Thymus (tissue), 11 donors: ENCODE data around the gene TMEM42. TPM values are rescaled to one million over a fixed set of nuclear protein-coding genes. Genes with fewer than 3 reads are reported as not detected.

Experiments used
- DNase-seq, 9 donors: peaks; one replicate each; pipeline ENCODE4 v3.0.0-alpha.2; 2013; ENCODE audit warnings: low spot score in 9 of 9, low read depth in 6 of 9, missing footprints in 1 of 9
- H3K27ac ChIP-seq, 2 donors: one replicate each; pipeline ENCODE4 v1.5.1; 2013; ENCODE audit warnings: control low read depth in 1 of 2, low read depth in 1 of 2, low read length in 1 of 2, mild to moderate bottlenecking in 1 of 2, moderate library complexity in 1 of 2
- H3K27me3 ChIP-seq, 2 donors: one replicate each; pipeline ENCODE4 v1.5.1; 2013; ENCODE audit warnings: low read length in 1 of 2; ENCODE audit not compliant: control insufficient read depth in 2 of 2, insufficient read depth in 1 of 2
- H3K36me3 ChIP-seq, 2 donors: one replicate each; pipeline ENCODE4 v1.5.1; 2013; ENCODE audit warnings: low read length in 1 of 2, mild to moderate bottlenecking in 1 of 2, moderate library complexity in 1 of 2; ENCODE audit not compliant: control insufficient read depth in 2 of 2, insufficient read depth in 2 of 2
- H3K4me1 ChIP-seq, 2 donors: one replicate each; pipeline ENCODE4 v1.5.1; 2013; ENCODE audit warnings: low read length in 2 of 2; ENCODE audit not compliant: control insufficient read depth in 2 of 2, insufficient read depth in 2 of 2
- H3K4me3 ChIP-seq, 2 donors: one replicate each; pipeline ENCODE4 v1.5.1; 2013; ENCODE audit warnings: low read length in 2 of 2, control low read depth in 1 of 2, mild to moderate bottlenecking in 1 of 2
- H3K9me3 ChIP-seq, 2 donors: one replicate each; pipeline ENCODE4 v1.5.1; 2013; ENCODE audit warnings: low read length in 1 of 2, mild to moderate bottlenecking in 1 of 2; ENCODE audit not compliant: control insufficient read depth in 2 of 2, insufficient read depth in 1 of 2
- WGBS: extraction: QIAGEN DNeasy Blood & Tissue Kit; methylation state at CpG from one replicate; pipeline ENCODE4 v1.1.7; 2013; 5-methylcytosine and 5-hydroxymethylcytosine counted together
- polyA plus RNA-seq: library from polyadenylated mRNA; stranded (reverse); fragments of 200-250 nt; gene quantifications from one replicate; pipeline ENCODE4 v1.2.3, GENCODE V29; 2013
- total RNA-seq: library from RNA; stranded (reverse); fragments of 120-200 nt; gene quantifications from one replicate; pipeline ENCODE4 v1.2.4, GENCODE V29; 2013
- donor health status: healthy.

Gene TMEM42
- total and polyA plus RNA-seq, 2 donors, result 23.6 to 49.0 TPM

DNA sequence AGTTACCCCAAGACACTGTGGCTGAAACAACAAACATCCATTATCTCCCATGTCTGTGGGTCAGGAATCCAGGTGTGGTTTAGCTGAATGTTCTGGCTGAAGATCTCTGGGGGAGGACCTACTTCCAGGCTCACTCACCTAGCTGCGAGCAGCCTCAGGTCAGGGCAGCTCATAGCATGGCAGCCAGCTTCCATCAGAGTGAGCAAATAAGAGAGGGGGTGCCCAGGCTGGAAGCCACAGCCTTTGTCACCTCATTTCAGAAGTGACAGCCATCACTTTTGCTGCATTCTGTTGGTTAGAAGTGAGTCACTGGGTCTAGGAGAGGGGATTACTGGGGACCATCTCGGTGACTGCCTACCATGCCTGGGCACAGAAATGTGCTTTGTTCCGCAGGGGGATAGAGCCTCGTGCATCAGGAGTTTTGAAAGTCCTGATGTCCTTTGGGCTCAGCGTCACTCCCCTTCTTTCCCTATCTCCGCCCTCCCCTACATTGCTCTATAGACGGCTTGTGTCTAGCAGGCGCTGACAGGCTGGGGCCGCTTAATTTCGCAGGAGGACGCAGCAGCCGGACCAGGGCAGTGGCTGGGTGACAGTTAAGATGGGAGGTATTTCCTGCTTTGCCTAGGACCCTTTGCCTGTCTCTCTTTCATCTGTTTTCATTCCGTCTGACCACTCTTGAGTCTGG, 38.1 kb downstream of the TMEM42 start:
- H3K4me1 ChIP-seq, result no peaks in the 10 kb centered on the region
- no peaks in the 10 kb centered on the region for H3K36me3 ChIP-seq
- WGBS, result 88% methylated on average over 13 of the region's 13 CpGs
- no peaks in the 10 kb centered on the region for H3K9me3 ChIP-seq
- DNase-seq, result no peak
- no peak overlapping the region for H3K27ac ChIP-seq
- H3K4me3 ChIP-seq, result no peak overlapping the region
- H3K27me3 ChIP-seq, result peaks cover 0 to 3% of the 10 kb centered on the region in 2 donors

DNA sequence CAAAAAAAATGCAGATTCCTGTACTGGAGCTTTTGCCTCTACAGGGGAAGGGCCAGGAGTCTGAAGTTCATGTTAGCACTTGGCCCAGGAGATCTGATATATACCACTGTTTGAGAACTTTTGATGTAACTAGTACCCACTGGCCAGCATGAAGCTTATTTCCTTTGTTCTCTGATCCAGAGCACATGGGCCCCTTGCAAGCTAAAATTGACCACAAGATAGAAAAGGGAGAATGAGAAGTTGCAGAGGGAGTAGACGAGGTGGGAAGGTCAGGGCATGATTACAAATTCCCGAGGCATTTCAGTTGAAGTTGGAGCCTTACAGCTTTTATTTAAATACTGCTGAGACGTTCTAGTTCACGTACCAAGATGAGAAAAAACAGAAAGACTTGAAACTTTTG, 40.9 kb downstream of the TMEM42 start:
- Histone ChIP-seq H3K36me3 (no peaks in the 10 kb centered on the region), H3K27me3 (peaks cover 0 to 3% of the 10 kb centered on the region in 2 donors), H3K9me3 (no peaks in the 10 kb centered on the region), H3K27ac (no peak overlapping the region), H3K4me1 (no peaks in the 10 kb centered on the region), H3K4me3 (no peak overlapping the region)
- WGBS, result 88% methylated on average over 4 of the region's 4 CpGs
- no peak for DNase-seq

DNA sequence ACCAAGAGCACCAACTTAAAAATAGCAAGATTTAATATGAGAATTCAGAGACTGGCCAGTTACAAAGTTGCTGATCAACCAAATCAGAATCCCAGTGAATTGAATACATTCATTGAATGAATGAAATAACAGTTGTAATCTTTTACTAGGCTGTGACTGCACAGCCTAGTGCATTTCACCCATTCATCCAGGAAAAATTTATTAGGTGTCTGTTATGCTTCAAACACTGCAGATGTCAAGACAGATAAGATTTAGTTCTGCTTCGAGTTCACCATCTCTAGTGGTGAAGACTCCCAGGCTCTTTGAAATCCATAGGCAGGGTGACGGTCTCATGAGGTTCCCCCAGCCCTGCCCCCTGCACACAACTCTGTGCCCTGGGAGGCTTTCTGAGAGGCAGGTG, 41.6 kb downstream of the TMEM42 start:
- no peak for DNase-seq
- no peaks in the 10 kb centered on the region for H3K4me1 ChIP-seq
- H3K4me3 ChIP-seq, result no peak overlapping the region
- no peak overlapping the region for H3K27ac ChIP-seq
- H3K9me3 ChIP-seq, result no peaks in the 10 kb centered on the region
- peaks cover 0 to 3% of the 10 kb centered on the region in 2 donors for H3K27me3 ChIP-seq
- 26% methylated on average over 2 of the region's 2 CpGs for WGBS
- no peaks in the 10 kb centered on the region for H3K36me3 ChIP-seq

DNA sequence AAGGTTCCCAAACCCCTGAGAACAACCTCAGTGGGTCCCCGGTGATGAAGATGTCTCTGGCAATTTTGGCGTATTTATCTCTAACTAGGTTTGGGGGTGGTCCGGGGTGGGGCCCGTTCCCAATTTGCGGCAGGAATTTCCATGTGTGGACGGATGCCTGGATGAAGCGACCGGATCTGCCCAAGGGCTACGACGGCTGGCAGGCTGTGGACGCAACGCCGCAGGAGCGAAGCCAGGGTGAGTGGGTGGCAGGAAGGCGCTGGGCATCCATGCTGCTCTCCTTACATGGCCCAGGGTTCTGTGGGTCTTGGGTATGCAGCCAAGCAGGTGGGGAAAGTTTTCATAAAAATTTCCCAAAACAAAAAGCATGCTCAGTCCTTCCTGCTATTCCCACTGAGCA, 42.0 kb downstream of the TMEM42 start:
- DNase-seq, result no peak
- H3K27me3 ChIP-seq, result peaks cover 0 to 3% of the 10 kb centered on the region in 2 donors
- no peak overlapping the region for H3K4me3 ChIP-seq
- H3K27ac ChIP-seq, result no peak overlapping the region
- no peaks in the 10 kb centered on the region for H3K4me1 ChIP-seq
- WGBS, result 98% methylated on average over 15 of the region's 15 CpGs
- no peaks in the 10 kb centered on the region for H3K36me3 ChIP-seq
- H3K9me3 ChIP-seq, result no peaks in the 10 kb centered on the region

DNA sequence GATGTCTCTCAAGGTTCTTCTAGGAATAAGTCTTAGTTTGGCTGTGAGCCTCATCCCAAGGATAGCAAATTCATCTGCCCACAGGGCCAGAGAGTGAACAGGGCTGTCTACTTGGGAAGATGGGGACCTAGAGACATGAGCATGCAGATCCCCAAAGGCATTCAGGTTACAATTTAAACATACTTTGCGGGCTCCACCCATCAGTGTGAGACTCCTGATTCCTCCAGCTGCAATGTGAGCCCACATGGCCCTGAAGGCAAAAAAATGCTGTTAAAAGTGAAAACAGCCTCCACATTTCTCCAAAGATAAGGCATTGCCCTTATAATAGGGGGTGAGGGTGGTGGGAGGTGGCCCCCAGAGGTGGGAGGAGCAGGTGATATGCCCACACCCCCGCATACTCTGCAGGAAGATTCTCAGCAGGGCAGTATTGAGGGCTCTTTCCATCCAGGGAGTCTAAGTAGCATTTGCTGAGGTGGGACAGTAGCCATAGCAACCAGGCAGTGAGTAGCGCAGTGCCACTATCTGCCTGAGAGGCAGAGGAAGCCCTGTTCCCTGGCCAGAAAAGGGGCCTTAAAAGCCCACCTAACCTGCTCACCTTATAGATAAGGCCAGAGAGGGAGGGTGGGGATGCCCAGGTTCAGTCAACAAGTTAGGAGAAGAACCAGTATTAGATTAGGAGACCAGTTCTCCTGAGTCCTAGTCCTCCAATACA, 43.9 kb downstream of the TMEM42 start:
- Histone ChIP-seq H3K9me3 (no peaks in the 10 kb centered on the region), H3K4me1 (no peaks in the 10 kb centered on the region), H3K4me3 (no peak overlapping the region), H3K27ac (no peak overlapping the region), H3K36me3 (no peaks in the 10 kb centered on the region), H3K27me3 (no peaks in the 10 kb centered on the region)
- WGBS, result 86% methylated on average over 3 of the region's 3 CpGs
- no peak for DNase-seq

DNA sequence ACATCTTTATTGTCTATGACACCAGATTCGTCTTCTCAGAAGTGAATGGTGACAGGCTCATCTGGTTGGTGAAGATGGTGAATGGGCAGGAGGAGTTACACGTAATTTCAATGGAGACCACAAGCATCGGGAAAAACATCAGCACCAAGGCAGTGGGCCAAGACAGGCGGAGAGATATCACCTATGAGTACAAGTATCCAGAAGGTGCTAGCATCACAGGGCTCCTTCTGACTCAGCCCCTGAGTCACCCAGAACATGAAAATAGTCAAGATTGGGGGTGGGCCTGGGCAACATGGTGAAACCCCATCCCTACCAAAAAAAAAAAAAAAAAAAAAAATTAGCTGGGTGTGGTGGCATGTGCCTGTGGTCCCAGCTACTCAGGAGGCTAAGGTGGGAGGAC, 45.3 kb downstream of the TMEM42 start:
- Histone ChIP-seq H3K4me3 (no peak overlapping the region), H3K27ac (no peak overlapping the region), H3K27me3 (no peaks in the 10 kb centered on the region), H3K9me3 (no peaks in the 10 kb centered on the region), H3K36me3 (no peaks in the 10 kb centered on the region), H3K4me1 (no peaks in the 10 kb centered on the region)
- 95% methylated on average over 4 of the region's 4 CpGs for WGBS
- no peak for DNase-seq

DNA sequence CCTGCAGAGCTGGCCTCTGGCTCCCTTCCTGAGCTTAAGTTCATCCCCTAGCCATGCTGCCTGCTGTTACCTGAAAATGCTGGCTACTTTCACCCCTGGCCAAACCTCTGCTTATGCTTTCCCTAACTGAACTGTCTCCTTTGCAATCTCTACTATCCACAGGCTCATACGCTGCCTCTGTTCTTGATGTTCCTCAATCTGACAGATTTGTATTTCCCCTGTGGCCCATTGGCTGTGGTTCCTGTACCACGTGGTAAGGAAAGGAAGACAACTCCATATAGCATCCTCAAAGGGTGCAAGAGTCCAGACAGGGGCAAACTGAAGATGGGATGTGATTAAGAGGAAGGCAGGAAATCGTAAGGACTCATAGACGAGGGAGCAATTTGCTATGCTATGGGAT, 45.9 kb downstream of the TMEM42 start:
- no peaks in the 10 kb centered on the region for H3K27me3 ChIP-seq
- H3K27ac ChIP-seq, result no peak overlapping the region
- H3K9me3 ChIP-seq, result no peaks in the 10 kb centered on the region
- no peaks in the 10 kb centered on the region for H3K4me1 ChIP-seq
- DNase-seq, result no peak
- no peaks in the 10 kb centered on the region for H3K36me3 ChIP-seq
- WGBS, result 73% methylated on average over 4 of the region's 4 CpGs
- H3K4me3 ChIP-seq, result no peak overlapping the region

DNA sequence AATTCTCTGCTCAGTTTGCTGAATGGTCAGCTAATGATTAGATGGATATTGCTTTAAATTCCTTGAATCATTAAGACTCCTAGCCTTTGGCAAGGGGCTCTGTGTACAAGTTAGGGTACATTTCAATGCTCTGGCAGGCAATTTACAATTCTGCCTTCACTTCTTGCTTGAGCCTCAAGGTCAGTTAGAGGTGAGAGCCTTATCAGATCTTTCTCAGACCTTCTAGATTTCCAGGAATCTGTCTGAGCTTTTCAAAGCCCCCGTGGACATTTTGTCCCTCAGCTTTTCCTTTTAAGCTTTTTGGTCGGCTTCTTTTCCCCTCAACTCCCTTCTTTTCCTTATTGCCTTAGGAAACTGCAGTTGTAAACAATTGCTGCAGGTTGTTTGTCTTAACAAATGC, 47.4 kb downstream of the TMEM42 start:
- Histone ChIP-seq H3K4me1 (no peaks in the 10 kb centered on the region), H3K4me3 (no peak overlapping the region), H3K27ac (no peak overlapping the region), H3K36me3 (no peaks in the 10 kb centered on the region), H3K9me3 (no peaks in the 10 kb centered on the region), H3K27me3 (no peaks in the 10 kb centered on the region)
- WGBS, result 21% methylated on average over 2 of the region's 2 CpGs
- no peak for DNase-seq

DNA sequence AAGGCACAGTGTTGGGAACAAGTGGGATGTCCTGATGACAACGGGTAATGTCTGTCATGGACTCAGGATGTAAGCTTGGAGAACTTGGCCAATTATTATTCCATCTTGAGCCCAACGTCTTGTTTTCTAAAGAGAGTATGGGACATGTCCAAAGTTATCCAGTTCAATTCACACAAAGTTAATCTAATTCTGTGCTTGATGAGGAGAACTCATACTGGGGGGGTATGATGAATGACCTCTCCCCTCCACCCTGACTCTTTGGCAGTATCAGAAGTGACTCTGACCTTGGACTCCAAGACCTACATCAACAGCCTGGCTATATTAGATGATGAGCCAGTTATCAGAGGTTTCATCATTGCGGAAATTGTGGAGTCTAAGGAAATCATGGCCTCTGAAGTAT, 49.0 kb downstream of the TMEM42 start:
- no peaks in the 10 kb centered on the region for H3K9me3 ChIP-seq
- no peaks in the 10 kb centered on the region for H3K36me3 ChIP-seq

More for the DNA sequence above, 49.0 kb downstream of the TMEM42 start:
- Histone ChIP-seq H3K27ac (no peak overlapping the region), H3K4me1 (no peaks in the 10 kb centered on the region), H3K4me3 (no peak overlapping the region), H3K27me3 (no peaks in the 10 kb centered on the region)
- WGBS, result 95% methylated on average over 3 of the region's 3 CpGs
- no peak for DNase-seq
